NCI-H2107 (cell line): ENCODE results near the gene FRK.
"Not testable (repeated sequence)": the region's sequence is repeated elsewhere in the genome, so short reads cannot be mapped to it uniquely, and the experiment has no call there.

ENCODE experiments used
- DNase-seq: peaks from one replicate; lab custom pipeline; 2025; lab: John Stamatoyannopoulos, UW

Gene FRK

DNA sequence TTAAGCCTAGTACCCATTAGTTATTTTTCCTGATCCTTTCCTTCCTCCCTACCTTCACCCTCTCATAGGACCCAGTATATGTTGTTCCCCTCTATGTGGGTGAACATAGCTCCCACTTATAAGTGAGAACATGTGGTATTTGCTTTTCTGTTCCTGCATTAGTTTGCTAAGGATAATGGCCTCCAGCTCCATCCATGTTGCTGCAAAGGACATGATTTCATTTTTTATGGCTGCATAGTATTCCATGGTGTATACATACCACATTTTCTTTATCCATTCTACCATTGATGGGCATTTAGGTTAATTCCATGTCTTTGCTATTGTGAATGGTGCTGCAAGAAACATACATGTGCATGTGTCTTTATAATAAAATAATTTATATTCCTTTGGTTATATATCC lies 115.9 kb downstream of the FRK start:
- DNase-seq = not testable (repeated sequence)

DNA sequence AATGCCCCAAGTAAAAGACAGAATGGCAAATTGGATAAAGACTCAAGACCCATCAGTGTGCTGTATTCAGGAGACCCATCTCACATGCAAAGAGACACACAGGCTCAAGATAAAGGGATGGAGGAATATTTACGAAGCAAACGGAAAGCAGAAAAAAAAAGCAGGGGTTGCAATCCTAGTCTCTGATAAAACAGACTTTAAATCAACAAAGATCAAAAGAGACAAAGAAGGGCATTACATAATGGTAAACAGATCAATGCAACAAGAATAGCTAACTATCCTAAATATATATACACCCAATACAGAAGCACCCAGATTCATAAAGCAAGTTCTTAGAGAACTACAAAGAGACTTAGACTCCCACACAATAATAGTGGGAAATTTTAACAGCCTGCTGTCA lies 123.2 kb downstream of the FRK start:
- DNase-seq = not testable (repeated sequence)

DNA sequence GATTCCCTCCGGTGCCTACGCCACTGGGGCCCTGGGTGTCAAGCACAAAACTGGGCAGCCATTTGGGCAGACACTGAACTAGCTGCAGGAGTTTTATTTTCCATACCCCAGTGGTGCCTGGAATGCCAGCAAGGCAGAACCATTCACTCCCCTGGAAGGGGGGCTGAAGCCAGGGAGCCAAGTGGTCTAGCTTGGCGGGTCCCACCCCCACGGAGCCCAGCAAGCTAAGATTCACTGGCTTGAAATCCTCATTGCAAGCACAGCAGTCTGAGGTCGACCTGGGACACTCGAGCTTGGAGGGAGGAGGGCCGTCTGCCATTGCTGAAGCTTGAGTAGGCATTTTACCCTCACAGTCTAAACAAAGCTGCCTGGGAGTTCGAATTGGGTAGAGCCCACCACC lies 125.3 kb downstream of the FRK start:
- no peak for DNase-seq

DNA sequence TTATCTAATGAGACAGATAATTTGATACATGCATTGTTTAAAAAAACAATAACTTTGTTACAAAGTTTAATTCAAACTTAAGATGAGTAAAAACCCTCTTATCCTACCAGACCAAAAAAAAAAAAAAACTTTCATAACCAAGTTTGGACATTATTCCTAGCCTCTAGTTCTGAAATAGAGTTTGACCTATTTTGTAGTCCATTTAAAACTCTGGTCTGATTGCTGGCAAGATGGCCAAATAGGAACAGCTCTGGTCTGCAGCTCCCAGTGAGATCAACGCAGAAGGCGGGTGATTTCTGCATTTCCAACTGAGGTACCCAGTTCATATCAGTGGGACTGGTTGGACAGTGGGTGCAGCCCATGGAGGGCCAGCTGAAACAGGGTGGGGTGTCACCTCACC lies 125.9 kb downstream of the FRK start:
- DNase-seq = no peak

DNA sequence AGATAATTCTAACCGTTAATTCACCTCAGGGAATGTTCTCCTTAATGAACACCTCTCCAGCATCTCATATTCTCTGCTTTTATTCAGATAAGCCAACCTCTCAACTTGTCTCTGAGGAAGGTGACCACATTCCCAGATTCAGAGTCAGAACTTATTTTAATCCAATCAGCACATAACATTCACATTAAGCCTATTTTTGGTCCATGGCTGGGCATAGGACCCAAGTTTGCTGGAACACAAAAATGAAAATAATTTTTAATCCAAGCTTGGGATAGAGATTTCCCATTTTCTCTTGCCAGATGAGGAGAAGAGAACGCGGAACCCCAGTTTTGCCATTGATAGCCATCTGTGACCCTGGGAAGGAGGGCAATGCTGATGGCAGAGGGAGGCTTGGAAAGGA lies 126.5 kb downstream of the FRK start:
- no peak for DNase-seq

DNA sequence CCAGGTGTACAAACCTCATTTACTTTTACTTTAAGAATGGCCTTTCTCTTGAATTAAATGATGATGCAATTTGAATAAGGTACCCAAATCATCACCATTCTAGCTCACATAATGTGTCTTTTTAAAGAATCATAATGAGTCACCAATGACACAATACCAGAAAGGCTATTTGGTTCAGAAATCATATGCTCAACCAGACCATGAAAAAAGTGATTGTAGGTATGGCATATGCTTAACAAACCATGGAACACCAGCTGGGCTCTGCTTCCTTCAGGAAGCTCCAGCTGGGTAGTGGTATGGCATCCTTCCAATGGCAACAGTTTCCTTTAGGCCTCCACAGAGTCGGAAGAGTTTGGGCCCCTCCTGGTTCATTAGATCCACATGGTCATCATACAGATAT lies 128.2 kb downstream of the FRK start:
- DNase-seq = no peak

DNA sequence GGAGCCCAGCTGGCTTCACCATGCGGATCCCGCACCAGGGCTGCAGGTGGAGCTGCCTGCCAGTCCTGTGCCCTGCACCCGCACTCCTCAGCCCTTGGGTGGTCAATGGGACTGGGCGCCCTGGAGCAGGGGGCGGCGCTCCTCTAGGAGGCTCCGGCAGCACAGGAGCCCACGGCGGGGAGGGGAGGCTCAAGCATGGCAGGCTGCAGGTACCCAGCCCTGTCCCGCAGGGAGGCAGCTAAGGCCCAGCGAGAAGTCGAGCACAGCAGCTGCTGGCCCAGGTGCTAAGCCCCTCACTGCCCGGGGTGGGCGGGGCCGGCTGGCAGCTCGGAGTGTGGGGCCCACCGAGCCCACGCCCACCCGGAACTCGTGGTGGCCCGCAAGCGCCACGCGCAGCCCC lies 132.7 kb downstream of the FRK start:
- not testable (repeated sequence) for DNase-seq

DNA sequence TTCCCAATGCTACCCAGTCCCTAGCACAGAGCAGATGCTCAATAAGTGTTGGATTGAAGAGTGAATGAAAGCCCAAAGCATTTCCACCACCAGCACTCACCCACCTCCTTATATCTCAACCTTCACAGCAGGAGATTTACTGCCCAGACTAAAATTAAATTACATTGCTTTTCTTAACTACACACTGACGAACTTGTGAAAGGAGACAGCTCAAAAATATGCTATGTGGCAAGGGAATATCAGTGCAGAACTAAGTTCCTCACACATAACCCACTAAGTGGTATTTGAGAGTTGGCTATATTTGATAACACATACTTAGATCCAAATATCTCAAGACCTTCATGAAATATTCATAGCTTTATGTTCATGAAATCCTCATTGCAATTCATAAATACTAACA lies 137.7 kb downstream of the FRK start:
- no peak for DNase-seq

DNA sequence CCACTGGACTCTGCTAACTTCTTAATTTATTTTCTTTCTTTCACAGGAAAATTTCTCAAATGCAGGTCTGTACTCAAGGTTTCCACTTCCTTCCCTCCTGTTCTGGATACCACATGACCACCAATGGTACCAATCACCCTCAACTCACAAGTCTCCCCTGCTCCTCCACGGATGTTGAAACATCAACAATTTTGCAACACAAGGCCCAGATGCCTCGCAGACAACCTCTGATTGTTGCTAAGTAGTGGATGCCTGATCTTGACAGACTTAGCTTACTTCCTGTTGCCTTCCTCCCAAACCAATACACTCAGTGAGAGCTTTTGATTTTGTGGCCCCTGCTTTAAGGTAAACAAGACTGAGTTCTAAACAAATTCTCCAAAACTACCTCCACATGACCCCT lies 146.6 kb downstream of the FRK start:
- DNase-seq = no peak

DNA sequence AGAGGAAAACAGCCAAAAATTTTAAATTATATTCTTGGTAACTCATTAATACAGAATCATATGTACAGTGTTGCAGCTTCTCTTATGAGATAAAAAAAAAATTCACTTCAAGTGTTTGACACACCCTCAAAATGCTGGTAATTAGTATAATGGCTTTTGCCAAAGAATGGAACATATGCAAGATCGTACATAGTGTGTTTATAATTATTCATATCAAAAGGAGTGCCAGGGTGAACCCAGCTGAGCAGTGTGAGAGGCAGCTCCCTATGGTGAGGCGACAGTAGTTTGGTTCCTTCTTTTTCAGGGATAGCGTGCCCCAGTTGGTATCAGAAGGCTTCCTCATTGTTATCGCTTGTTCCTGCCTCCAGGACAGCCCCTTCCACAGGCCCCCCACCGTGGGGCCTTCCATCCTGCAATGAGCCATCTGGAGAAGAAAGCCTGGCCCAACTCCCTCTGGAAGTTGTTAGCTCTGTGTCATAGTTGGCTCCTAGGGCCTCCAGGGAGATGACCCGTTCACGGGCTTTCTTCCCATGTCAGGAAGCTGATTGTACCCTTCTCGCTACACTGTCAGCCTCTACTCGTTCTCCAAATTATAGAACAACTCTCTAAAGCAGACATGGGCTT lies 150.7 kb downstream of the FRK start:
- no peak for DNase-seq

DNA sequence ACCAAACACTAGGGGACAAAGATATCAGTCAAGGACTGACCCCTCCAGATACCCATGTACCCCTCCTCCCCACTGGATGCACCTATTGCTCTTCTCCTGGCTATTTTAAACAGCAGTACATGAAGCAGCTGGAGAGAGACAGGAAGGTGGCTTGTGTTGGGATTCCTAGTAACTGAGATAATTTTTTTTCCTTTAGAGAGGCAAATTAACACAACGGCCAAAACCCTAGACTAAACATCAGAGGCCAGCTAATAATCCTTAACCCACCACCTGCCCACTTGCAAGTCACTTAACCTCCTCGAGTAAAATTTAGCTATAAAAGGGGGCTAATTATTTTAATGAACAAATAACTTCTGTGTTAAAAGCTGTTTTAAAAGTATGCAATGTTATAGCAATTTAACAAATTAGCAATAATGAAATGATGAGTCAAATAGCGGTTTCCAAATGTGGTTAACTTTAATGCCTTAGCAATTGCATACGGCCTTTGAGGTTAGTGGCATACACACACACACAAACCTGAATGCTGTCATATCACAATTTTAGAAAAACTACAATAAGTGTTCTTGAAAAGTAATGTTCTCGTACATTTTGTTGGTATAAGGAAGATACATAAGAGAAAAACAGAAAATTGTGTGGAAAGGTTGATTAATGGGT lies 151.7 kb downstream of the FRK start:
- no peak for DNase-seq

DNA sequence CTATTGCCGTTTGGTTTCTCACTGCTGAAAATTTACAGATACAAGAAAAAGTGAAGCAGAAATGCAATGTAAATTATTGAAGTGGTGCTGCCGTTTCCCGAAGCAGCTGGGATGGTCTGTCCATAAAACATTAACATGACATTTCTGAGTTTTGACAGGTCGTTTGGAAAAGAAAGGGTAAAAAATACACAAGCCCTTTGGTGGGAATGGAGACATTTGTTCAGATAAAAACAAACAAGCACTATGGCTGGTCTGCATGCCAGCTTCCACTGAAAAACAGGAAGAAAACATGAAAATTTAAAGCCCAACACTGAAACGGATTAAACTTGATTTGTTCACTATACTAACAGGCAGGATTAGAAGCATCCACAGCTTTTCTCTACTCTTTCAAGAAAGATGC lies 155.2 kb downstream of the FRK start:
- no peak for DNase-seq

DNA sequence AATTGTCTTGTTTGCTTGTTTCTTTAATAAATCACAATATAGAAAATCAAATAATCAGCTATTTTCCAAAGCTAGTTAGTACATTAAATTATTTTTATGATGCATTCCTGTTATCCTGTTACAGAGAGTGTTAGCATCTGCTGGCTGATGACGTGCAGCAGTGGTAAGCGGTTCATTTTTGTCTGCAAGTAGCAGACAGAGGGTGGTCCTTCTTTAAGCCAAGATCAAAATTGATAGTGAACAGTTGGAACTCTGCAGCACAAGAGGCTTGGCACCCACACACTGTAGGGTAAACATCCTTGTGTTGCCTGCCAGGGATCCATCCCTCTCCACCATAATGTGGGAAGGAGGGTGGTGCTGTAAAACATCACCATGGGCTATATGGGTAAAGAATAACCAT lies 158.3 kb downstream of the FRK start:
- no peak for DNase-seq

DNA sequence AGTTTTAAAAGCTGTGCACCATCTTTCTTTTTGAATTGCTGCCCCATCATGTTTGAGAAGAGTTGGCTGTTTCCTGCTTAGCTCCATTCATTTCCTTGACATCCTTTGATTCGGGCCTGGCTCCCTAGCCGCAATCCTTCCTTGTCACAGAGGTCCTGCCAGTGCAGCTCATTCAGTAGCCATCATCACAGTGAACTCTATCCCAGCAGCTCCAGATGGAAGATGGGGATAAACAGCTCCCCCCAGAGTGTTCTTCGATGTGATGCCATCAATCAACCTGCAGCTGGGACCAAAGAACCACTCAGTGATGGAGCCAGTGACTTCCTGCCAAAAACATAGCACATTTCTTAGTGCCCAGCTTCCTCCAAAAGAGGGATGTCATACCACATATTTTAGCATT lies 158.8 kb downstream of the FRK start:
- no peak for DNase-seq

DNA sequence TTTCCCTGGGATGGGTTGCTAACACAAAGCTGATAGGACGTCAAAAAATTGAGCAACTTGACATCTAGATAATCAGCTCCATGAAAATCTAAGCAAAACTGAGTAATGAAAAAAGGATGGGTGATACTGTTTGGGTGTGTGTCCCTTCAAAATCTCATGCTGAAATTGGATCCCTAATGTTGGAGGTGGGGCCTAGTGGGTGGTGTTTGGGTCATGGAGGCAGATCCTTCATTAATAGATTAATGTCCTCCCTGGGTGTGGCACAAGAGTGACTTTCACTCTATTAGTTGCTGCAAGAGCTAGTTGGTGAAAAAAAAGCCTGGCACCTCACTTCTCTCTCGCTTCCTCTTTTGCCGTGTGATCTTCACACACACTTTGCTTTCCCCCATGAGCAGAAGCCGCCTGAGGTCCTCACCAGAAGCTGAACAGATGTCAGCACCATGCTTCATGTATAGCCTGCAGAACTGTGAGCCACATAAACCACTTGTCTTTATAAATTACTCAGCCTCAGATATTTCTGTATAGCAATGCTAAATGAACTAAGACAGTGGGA lies 160.9 kb downstream of the FRK start:
- no peak for DNase-seq

DNA sequence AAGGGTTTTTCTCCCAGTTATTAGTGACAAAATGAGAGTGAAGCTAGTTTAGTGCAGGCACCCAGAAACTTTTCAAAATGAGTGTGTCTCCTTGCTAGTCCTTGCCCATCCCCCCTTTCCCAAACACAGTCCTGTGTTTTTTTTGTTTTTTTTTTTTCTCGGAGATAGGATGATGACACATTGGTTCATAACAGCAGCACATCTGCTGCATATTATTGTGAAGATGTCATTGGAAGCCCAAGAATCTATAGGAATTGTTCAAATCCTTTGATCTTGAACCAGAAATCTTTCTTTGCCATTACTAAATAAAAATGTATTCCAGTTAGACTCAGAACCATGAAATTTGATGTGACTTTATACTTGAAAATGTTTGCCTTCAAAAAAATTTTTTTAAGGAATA lies 162.4 kb downstream of the FRK start:
- DNase-seq = no peak

DNA sequence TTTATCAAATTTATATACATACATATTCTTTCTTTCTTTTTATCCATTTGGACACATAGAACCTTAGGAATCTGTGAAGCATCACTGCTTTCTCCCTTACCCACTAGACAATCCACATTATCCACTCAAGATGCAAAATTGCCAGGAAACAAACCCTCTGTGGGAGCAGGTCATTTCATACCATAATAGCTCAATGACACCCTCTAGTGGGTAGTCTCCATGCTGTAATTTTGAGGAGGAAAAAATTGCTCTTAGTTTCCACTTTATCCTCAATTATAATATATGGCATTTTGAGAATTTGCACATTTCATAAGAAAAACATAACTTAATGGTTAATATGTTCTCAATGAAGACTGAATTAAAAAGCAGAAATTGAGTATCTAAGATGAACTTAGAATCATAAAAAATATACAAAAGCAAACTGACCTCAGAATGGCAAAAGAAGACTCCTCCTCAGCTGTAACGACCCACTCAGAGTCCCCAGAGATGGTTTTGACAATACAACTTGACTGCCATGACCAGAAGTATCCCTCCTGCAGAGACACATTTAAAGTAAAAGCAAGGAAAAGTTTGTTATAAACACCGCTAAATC lies 164.1 kb downstream of the FRK start:
- no peak for DNase-seq

DNA sequence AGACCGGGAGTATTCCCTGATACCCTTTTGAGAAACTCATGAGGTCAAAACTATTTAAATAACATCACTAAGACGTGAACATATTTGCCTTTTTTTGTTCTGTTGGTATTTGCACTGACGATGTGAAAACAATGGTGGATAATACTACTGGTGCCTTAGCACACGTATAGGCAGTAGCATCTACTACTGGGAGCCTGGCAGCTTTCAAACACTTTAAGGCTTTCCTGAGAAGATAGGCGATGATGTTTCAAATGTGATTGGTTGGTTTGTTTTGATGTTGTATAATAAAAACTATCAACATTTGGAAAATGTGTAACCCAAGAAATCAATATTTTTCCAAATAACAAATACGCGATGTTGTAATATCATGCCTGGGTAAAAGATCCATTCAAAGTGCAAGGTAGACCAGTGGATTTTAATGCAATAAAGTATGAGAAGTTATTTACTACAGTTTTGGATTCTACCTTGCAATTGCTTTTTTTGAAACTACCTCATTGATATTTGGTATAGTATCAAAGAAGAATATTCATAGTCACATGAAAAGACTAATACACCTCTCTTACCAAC lies 166.2 kb downstream of the FRK start:
- DNase-seq = no peak

DNA sequence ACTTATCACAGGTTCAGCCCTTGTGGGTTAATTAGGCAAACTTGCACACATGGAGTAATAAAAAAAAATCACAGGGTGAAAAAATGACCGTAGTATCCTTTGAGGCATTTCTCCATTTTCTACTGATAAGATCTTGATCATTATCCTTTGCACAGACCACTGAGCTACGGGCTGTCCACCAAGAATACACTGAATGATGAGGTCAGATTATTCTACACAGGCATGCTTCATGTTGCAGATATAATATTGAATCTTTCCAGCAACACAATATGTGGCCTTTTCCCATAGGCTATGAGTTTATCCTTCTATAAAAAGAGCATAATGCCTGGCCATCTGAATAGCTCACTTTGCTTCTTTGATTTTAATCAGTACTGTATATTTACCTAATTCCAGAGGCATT lies 168.9 kb downstream of the FRK start:
- no peak for DNase-seq

DNA sequence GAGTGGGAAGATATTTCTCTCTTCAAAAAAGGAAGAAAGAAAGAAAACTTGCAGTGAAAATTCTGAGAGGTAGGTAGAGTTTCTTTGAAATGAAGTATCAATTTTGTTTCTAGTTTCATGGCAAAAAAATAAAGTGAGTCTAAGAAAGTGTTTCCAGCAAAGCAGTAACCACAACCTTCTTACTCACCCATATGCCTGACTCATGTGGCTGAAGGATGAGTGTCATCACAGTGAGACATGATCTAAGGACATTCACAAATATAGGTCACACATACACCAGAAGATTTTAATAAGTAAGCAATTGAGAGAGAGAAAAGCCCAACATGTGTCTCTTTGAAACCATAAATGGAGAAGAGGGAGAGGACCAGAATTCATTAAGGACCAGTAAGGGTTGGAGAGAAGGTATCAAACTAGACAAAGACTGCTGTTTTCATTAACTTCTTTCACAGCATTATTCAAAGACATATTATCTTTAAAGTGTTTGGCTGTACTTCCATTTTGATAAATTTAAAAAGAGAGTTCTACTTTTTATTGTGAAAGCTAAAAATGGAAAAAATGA lies 169.5 kb downstream of the FRK start:
- DNase-seq = no peak

DNA sequence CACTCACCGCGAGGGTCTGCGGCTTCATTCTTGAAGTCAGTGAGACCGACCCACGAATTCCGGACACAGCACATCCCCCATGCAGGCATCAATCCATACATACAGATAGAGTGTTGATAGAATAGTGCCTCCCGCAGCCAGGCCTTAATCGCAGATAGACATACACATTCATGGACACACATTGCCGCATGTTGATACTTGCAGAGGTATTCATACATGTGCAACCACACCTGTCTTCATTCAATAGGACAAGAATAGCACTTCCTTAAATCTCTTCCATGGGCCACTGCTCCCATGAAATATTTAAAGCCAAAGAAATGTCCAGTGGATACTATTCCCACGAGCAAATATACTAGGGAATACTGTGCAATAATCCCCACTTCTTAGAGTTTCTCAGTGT lies 170.5 kb downstream of the FRK start:
- no peak for DNase-seq

DNA sequence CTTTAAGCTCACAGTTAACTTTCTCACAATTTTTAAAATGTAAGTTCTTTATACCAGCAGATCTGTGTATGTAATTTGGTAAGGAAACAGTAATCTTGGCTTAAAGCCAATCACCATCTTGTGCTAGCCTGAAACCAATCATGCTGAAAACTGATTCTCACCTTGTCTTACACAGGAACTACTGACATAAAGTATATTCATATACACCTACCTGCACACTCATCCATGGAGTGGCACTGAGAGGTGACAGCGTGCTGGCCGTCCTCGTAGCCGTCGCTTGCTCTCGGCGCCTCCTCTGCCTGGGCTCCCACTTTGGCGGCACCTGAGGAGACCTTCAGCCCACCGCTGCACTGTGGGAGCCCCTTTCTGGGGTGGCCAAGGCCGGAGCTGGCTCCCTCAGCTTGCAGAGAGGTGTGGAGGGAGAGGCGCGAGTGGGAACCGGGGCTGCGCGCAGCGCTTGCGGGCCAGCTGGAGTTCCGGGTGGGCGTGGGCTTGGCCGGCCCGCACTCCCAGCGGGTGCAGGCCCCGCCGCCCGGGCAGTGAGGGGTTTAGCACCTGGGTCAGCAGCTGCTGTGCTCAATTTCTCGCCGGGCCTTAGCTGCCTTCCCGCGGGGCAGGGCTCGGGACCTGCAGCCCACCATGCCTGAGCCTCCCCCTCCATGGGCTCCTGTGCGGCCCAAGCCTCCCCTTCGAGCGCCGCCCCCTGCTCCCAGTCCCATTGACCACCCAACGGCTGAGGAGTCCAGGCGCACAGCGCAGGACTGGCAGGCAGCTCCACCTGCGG lies 171.8 kb downstream of the FRK start:
- not testable (repeated sequence) for DNase-seq
